Measurements from ENCODE around the gene ARID3A.

ARID3A gene

GRCh38 chr19:931860-932647 is 6.2 kb downstream of the ARID3A start:
- DNase-seq, result no peak

GRCh38 chr19:932648-933552 is 7.1 kb downstream of the ARID3A start:
- peak in 1 of 2 experiments; percentile 20 for DNase-seq

DNA sequence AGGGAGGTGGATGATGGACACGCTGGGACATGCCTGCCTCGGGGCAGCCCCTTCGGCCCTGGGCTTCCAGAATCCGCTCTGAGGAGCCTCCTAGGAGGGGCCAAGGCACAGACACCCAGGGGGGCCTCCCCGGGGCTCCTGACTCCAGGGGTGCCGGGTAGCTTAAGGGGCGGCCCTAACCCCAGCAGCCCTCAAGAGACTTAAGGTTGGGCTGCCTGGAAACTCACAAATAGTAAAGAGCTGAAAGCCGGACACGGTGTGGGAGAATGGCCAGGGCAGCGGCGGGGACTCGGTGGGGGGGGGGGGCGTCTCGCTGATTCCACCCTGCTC is 7.7 kb downstream of the ARID3A start:
- DNase-seq, result no peak

GRCh38 chr19:934197-934840 is 8.5 kb downstream of the ARID3A start:
- no peak for DNase-seq

GRCh38 chr19:934865-935479 is 9.1 kb downstream of the ARID3A start:
- no peak for DNase-seq

- no peak for DNase-seq
These were observed 10.3 kb downstream of the ARID3A start for GRCh38 chr19:936175-936546.

- no peak for DNase-seq
These were observed 11.4 kb downstream of the ARID3A start for GRCh38 chr19:937259-937694.

DNA sequence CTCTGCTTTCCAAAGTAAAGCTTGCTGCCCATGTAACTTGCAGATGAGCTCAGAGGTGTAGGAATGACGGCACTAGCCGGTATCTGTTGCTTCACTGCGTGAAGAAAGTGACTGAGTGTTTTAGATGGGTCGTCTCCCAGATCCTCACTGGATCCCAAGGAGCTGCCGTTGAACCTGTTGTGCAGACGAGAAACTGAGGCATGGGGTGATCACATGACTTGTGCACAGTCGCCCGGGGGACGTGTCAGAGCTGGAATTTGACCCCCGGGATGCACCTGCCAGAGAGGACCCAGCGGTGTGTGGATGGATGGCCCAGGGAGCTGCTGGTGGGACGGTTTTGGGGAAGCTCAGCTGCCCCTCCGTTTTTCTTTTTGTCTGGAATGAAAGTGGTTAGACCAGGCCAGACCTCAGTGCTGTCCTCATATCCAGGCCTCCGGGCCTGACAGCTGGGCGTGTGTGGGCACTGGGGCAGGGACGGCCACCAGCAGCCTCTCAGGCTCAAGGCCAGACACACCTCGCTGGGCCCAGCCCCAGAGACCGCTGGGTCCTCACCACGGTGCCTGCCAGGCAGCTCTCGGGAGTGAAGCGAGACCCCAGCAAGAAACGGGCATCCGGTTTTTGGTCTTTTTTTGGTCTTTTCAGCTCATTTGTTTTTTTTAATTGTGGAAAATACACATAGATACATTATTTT is 12.5 kb downstream of the ARID3A start:
- DNase-seq, result no peak

GRCh38 chr19:939439-939838 is 13.6 kb downstream of the ARID3A start:
- DNase-seq, result no peak

DNA sequence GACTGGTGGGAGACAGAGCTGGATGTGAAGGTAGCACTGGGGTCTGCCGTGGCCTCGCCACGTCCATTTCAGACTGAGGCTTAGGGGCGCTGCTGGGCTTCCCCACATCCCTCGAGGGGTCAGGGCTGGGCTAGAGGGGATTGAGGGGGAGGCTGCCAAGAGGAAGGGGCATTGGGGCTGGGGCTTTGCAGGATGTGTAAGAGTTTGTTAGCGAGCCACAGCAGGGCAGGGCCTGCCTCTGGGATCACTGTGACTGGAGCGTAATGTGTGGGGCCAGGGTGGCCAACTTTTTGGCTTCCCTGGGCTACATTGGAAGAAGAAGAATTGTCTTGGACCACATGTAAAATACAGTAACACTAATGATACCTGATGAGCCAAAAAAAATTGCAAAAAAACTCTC is 14.1 kb downstream of the ARID3A start:
- no peak for DNase-seq

DNA sequence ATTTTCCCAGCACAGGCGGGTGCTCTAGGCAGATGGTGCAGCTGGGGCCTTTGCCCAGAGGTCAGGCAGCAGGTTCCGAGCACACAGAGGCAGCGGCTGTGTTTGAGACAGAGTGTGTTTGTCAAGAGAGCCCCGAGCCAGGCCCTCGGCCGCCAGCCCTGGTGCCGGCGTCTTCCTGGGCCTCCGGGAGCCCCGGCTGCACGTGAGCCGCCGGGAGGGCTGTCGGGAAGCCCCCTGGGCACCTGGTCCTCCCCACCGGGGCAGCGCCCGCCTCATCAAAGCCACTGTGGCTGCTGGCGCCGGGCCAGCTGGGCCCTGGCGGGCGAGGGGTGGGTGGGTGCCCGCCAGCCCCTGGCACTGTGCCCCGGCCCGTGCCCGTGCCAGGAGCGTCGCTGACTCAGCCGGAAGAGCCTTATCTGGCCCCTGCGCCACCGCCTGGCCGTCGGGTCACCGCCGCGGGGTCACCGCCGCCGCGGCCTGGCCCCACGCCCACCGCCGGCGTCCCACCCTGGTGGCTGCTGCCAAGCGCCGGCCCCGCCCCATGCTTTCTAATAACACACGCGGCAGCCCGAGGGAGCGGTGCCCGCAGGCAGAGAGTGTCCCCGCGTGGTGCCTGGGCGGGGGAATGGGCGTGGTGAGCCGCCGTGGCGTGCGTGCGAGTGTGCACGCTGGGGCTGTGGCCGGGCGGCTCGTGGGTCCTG is 14.9 kb downstream of the ARID3A start:
- DNase-seq, result no peak

DNA sequence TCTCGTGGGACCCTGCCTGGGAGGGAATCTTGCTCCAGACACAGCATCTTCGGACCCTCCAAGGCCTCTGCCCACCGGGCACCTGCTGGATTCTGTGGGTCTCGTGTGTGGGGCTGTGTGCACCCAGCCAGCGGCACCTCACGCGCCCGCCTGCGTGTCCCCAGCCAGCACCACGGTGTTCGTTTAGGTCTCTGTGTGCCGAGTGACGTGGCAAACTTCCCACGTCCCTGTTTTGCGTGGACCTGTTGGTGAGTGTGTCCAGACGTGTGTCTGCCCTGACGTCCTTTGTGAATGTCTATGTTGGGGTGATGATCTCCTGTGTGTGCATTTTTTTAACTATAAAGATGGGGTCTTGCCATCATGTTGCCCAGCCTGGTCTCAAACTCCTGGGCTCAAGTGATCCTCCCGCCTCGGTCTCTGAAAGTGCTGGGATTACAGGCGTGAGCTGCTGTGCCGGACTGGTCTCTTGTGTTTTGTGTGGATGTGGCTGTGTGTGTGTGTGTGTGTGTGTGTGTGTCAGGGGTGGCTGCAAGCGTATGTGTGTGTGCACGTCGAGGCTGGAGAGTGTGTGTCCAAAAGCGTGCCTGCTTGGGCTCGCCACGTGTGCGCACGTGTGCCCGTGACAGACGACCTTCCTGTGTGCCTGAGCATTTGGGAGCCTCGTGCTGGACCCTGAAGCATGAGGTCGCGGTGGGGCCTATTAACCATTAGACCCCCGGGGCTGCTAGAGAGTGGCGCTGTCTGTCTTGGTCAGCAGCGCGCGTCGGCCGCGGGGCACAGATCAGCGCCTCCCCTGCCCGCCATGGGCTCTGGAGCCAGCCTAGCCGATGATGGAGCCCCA is 15.7 kb downstream of the ARID3A start:
- DNase-seq, result no peak

- DNase-seq, result no peak
These were observed 16.4 kb downstream of the ARID3A start for GRCh38 chr19:942133-942645.

- no peak for DNase-seq
These were observed 17.8 kb downstream of the ARID3A start for GRCh38 chr19:943551-944170.

DNA sequence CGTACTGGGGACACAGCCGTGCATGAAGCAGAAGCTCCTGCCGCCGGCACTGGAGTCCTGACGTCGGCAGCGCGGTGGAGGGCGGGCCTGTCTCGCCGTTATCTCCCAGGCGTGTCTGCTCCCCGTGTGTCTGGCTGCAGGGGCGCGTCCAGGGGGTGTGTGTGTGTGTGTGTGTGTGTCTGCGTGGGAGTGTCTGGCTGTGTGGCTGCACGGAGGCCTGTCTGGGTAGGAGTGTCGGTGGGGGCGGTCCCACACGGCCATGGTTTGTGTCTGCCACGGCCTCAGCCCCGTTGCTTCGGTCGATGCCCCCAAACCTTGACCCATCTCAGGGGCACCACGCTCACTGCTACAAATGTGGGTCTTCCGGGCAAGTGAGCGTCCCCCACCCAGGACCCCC is 18.3 kb downstream of the ARID3A start:
- DNase-seq, result no peak

GRCh38 chr19:944663-945241 is 18.9 kb downstream of the ARID3A start:
- DNase-seq, result no peak

DNA sequence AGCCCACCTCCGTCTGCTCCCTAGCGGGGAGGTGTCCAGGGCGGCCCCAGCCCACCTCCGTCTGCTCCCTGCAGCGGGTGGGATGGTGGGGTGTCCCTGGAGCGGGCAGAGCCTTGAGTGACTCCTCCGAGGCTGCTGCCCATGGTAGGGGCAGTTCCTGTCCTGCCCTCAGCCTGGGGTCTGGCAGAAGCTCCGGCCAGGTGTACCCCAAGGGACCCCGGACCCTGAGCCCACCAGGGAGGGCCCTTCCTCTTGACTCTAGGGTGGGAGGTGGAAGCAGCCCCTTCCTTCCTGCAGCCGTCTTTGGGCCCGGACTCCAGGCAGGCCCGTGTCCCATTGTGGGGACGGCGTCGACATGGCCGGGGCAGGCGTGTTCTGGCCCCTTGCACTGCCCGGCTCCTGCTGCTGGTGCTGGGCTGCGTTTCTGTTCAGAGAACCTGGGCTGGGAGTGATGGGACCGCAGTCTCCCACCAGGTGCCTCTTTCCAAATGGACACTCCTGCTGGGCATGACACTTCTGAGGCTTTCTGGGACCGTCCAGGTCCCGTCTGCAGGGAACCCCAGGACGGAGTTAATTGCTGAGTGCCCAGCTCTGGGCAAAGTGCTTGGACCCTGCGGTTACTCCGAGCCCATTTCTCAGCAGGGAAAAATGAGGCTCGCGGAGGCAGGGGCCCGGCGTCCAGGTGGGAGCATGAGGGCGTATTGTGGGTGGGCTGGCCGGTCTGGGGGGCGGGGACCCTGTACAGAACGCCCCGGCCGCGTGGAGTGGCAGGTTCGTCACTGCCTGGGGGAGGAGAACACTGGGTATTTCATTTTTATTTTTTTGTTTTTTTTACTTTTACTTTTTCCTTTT is 19.8 kb downstream of the ARID3A start:
- no peak for DNase-seq

GRCh38 chr19:947090-947706 is 21.4 kb downstream of the ARID3A start:
- no peak for DNase-seq

All from cerebellar nuclear complex (tissue), 1 donor.